ENCODE measurements around the gene A2M.

Gene A2M

DNA sequence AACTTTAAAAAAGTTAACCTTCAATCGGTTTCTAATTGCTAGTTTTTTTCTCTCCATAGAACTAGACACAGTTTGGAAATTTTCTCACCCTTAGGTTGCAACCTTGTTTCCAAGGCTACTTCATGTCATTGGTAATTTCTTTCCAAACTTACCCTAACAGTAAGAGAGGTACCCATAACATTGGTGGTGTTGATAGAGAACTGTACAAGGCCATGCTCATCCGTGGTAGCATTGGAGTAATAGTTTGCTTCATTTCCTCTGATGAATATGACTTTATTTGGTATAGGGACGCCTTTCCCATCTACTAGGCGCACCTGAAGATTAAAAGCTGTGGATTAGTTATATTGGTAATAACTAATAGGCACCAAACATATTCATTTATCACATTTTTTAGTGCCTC, 11.6 kb downstream of the A2M start:
- no peaks in the 10 kb centered on the region for H3K4me1 ChIP-seq (ENCODE audit: low read length)

GRCh38 chr12:9103050-9103849, 12.5 kb downstream of the A2M start:
- no peak overlapping the region for H3K9ac ChIP-seq (ENCODE audit: low read length)
- no peak overlapping the region for H3K27ac ChIP-seq (ENCODE audit: low read length)
- no peak for DNase-seq
- H3F3A ChIP-seq (ENCODE audit: insufficient read depth, low read length): no peaks in the 10 kb centered on the region
- no peak overlapping the region for H3K4me3 ChIP-seq (ENCODE audit: low read length)
- H3K36me3 ChIP-seq (replicated peaks; ENCODE audit: insufficient read depth, low read length): no peaks in the 10 kb centered on the region
- no peaks in the 10 kb centered on the region for H3K9me2 ChIP-seq (replicated peaks; ENCODE audit: insufficient read depth, low read length)
- TF ChIP-seq EZH2 (optimal IDR thresholded peaks at IDR 0.05; ENCODE audit: low read depth, low read length) (no peak), EZH2phosphoT487 (IDR thresholded peaks at IDR 0.05; ENCODE audit: low read length) (no peak)
- TF ChIP-seq, protein P1, sequence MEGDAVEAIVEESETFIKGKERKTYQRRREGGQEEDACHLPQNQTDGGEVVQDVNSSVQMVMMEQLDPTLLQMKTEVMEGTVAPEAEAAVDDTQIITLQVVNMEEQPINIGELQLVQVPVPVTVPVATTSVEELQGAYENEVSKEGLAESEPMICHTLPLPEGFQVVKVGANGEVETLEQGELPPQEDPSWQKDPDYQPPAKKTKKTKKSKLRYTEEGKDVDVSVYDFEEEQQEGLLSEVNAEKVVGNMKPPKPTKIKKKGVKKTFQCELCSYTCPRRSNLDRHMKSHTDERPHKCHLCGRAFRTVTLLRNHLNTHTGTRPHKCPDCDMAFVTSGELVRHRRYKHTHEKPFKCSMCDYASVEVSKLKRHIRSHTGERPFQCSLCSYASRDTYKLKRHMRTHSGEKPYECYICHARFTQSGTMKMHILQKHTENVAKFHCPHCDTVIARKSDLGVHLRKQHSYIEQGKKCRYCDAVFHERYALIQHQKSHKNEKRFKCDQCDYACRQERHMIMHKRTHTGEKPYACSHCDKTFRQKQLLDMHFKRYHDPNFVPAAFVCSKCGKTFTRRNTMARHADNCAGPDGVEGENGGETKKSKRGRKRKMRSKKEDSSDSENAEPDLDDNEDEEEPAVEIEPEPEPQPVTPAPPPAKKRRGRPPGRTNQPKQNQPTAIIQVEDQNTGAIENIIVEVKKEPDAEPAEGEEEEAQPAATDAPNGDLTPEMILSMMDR (IDR thresholded peaks at IDR 0.05; ENCODE audit: low read length): no peak
- no peaks in the 10 kb centered on the region for H3K4me1 ChIP-seq (ENCODE audit: low read length)
- no peak overlapping the region for H3K4me2 ChIP-seq (ENCODE audit: low read depth, low read length)
- no peaks in the 10 kb centered on the region for H3K9me3 ChIP-seq (replicated peaks; ENCODE audit: insufficient read depth, low read length)
- H4K20me1 ChIP-seq (ENCODE audit: insufficient read depth, low read length): no peaks in the 10 kb centered on the region
- no peaks in the 10 kb centered on the region for H3K79me2 ChIP-seq (ENCODE audit: low read length)
- H2AFZ ChIP-seq (ENCODE audit: low read length): no peak overlapping the region
- no peaks in the 10 kb centered on the region for H3K27me3 ChIP-seq (replicated peaks; ENCODE audit: insufficient read depth, low read length)

More for the DNA sequence above, 11.6 kb downstream of the A2M start:
- TF ChIP-seq EZH2 (optimal IDR thresholded peaks at IDR 0.05; ENCODE audit: low read depth, low read length) (no peak), EZH2phosphoT487 (IDR thresholded peaks at IDR 0.05; ENCODE audit: low read length) (no peak)
- TF ChIP-seq, protein P1 (IDR thresholded peaks at IDR 0.05; ENCODE audit: low read length): no peak
- Histone ChIP-seq H3K4me3 (ENCODE audit: low read length) (no peak overlapping the region), H4K20me1 (ENCODE audit: insufficient read depth, low read length) (no peaks in the 10 kb centered on the region), H2AFZ (ENCODE audit: low read length) (no peak overlapping the region), H3K4me2 (ENCODE audit: low read depth, low read length) (no peak overlapping the region), H3K36me3 (replicated peaks; ENCODE audit: insufficient read depth, low read length) (no peaks in the 10 kb centered on the region), H3K9me2 (replicated peaks; ENCODE audit: insufficient read depth, low read length) (no peaks in the 10 kb centered on the region), H3K27me3 (replicated peaks; ENCODE audit: insufficient read depth, low read length) (no peaks in the 10 kb centered on the region), H3K27ac (ENCODE audit: low read length) (no peak overlapping the region), H3K79me2 (ENCODE audit: low read length) (no peaks in the 10 kb centered on the region), H3K9me3 (replicated peaks; ENCODE audit: insufficient read depth, low read length) (no peaks in the 10 kb centered on the region), H3F3A (ENCODE audit: insufficient read depth, low read length) (no peaks in the 10 kb centered on the region), H3K9ac (ENCODE audit: low read length) (no peak overlapping the region)
- DNase-seq: no peak

GRCh38 chr12:9101018-9101687, 14.6 kb downstream of the A2M start:
- Histone ChIP-seq H3K4me3 (ENCODE audit: low read length) (no peak overlapping the region), H3K9me2 (replicated peaks; ENCODE audit: insufficient read depth, low read length) (no peaks in the 10 kb centered on the region), H3F3A (ENCODE audit: insufficient read depth, low read length) (no peaks in the 10 kb centered on the region), H3K36me3 (replicated peaks; ENCODE audit: insufficient read depth, low read length) (no peaks in the 10 kb centered on the region), H2AFZ (ENCODE audit: low read length) (no peak overlapping the region), H3K27ac (ENCODE audit: low read length) (no peak overlapping the region), H3K79me2 (ENCODE audit: low read length) (no peaks in the 10 kb centered on the region), H3K4me1 (ENCODE audit: low read length) (no peaks in the 10 kb centered on the region), H3K9me3 (replicated peaks; ENCODE audit: insufficient read depth, low read length) (no peaks in the 10 kb centered on the region), H3K4me2 (ENCODE audit: low read depth, low read length) (no peak overlapping the region), H3K27me3 (replicated peaks; ENCODE audit: insufficient read depth, low read length) (no peaks in the 10 kb centered on the region), H3K9ac (ENCODE audit: low read length) (no peak overlapping the region), H4K20me1 (ENCODE audit: insufficient read depth, low read length) (no peaks in the 10 kb centered on the region)
- DNase-seq: no peak
- TF ChIP-seq EZH2 (optimal IDR thresholded peaks at IDR 0.05; ENCODE audit: low read depth, low read length): no peak
- TF ChIP-seq, protein P1 (IDR thresholded peaks at IDR 0.05; ENCODE audit: low read length): no peak
- no peak for TF ChIP-seq EZH2phosphoT487 (IDR thresholded peaks at IDR 0.05; ENCODE audit: low read length)
